ENCODE measurements around the gene FOXL1.

FOXL1 gene

DNA sequence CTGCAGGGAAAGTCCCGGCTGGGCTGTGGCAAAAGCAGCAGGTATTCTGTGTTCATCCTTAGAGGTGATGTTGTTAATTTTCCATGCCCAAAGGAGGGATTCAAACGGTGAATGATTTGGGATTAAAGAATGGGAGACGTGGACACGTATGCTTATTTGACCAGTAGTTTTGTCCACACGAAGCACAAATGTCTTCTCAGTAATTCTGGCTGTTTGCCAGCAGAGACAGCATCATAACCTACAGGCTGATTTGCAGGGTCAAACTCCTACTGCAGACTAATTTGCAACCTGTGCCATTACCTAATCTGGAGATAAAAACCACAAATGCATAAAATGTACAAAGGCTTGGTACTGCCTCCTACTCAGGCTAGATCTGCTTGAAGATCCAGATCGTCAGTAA, 37.5 kb upstream of the FOXL1 start:
- Histone ChIP-seq H3K4me2 (ENCODE audit: low read length) (no peak overlapping the region), H3K27ac (ENCODE audit: low read depth, low read length) (no peak overlapping the region), H3K9me3 (ENCODE audit: control insufficient read depth, insufficient read depth, low read length) (no peaks in the 10 kb centered on the region), H3K79me2 (ENCODE audit: control insufficient read depth, low read length) (no peaks in the 10 kb centered on the region), H3K4me1 (ENCODE audit: control insufficient read depth, low read length) (no peaks in the 10 kb centered on the region), H3F3A (ENCODE audit: control insufficient read depth, insufficient read depth) (no peaks in the 10 kb centered on the region), H3K9me2 (replicated peaks; ENCODE audit: control insufficient read depth, low read length) (no peaks in the 10 kb centered on the region), H3K36me3 (ENCODE audit: control insufficient read depth, low read length) (peaks cover 41% of the 10 kb centered on the region), H4K20me1 (ENCODE audit: control insufficient read depth, insufficient read depth, low read depth, low read length) (no peaks in the 10 kb centered on the region), H3K4me3 (ENCODE audit: low read length) (no peak overlapping the region), H3K27me3 (ENCODE audit: control insufficient read depth, low read length) (no peaks in the 10 kb centered on the region)
- no peak for TF ChIP-seq EZH2phosphoT487 (IDR thresholded peaks at IDR 0.05; ENCODE audit: borderline replicate concordance, low read length)
- TF ChIP-seq, protein P1, sequence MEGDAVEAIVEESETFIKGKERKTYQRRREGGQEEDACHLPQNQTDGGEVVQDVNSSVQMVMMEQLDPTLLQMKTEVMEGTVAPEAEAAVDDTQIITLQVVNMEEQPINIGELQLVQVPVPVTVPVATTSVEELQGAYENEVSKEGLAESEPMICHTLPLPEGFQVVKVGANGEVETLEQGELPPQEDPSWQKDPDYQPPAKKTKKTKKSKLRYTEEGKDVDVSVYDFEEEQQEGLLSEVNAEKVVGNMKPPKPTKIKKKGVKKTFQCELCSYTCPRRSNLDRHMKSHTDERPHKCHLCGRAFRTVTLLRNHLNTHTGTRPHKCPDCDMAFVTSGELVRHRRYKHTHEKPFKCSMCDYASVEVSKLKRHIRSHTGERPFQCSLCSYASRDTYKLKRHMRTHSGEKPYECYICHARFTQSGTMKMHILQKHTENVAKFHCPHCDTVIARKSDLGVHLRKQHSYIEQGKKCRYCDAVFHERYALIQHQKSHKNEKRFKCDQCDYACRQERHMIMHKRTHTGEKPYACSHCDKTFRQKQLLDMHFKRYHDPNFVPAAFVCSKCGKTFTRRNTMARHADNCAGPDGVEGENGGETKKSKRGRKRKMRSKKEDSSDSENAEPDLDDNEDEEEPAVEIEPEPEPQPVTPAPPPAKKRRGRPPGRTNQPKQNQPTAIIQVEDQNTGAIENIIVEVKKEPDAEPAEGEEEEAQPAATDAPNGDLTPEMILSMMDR (IDR thresholded peaks at IDR 0.05; ENCODE audit: low read depth, low read length, poor library complexity, severe bottlenecking) = no peak

DNA sequence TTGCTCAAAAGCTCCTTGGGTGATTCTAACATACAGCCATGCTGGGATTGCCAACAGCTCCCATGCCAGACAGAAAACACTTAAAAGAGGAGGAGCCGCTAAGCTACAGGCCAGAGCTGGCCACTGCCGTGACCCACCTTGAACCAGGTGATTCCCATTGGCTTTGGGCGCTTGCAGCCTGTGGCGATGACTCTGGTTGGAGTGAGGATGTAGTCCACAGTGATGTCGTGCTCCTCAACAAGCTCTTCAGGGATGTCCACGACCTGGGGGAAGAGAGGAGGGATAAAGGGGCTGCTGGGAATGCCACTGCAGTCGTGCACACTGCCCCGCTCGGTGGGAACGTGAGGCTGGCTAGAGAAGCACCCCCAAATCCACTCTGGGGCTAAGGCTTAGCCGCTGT, 36.8 kb upstream of the FOXL1 start:
- no peak overlapping the region for H3K4me3 ChIP-seq (ENCODE audit: low read length)
- H3K79me2 ChIP-seq (ENCODE audit: control insufficient read depth, low read length) = no peaks in the 10 kb centered on the region
- no peak overlapping the region for H3K27ac ChIP-seq (ENCODE audit: low read depth, low read length)
- H3K9me2 ChIP-seq (replicated peaks; ENCODE audit: control insufficient read depth, low read length) = no peaks in the 10 kb centered on the region
- TF ChIP-seq EZH2phosphoT487 (IDR thresholded peaks at IDR 0.05; ENCODE audit: borderline replicate concordance, low read length) = no peak
- TF ChIP-seq, protein P1 (IDR thresholded peaks at IDR 0.05; ENCODE audit: low read depth, low read length, poor library complexity, severe bottlenecking) = no peak
- H3K27me3 ChIP-seq (ENCODE audit: control insufficient read depth, low read length) = no peaks in the 10 kb centered on the region
- peaks cover 44% of the 10 kb centered on the region for H3K36me3 ChIP-seq (ENCODE audit: control insufficient read depth, low read length)
- H3K4me1 ChIP-seq (ENCODE audit: control insufficient read depth, low read length) = no peaks in the 10 kb centered on the region
- no peaks in the 10 kb centered on the region for H4K20me1 ChIP-seq (ENCODE audit: control insufficient read depth, insufficient read depth, low read depth, low read length)
- H3F3A ChIP-seq (ENCODE audit: control insufficient read depth, insufficient read depth) = no peaks in the 10 kb centered on the region
- no peaks in the 10 kb centered on the region for H3K9me3 ChIP-seq (ENCODE audit: control insufficient read depth, insufficient read depth, low read length)
- H3K4me2 ChIP-seq (ENCODE audit: low read length) = no peak overlapping the region

DNA sequence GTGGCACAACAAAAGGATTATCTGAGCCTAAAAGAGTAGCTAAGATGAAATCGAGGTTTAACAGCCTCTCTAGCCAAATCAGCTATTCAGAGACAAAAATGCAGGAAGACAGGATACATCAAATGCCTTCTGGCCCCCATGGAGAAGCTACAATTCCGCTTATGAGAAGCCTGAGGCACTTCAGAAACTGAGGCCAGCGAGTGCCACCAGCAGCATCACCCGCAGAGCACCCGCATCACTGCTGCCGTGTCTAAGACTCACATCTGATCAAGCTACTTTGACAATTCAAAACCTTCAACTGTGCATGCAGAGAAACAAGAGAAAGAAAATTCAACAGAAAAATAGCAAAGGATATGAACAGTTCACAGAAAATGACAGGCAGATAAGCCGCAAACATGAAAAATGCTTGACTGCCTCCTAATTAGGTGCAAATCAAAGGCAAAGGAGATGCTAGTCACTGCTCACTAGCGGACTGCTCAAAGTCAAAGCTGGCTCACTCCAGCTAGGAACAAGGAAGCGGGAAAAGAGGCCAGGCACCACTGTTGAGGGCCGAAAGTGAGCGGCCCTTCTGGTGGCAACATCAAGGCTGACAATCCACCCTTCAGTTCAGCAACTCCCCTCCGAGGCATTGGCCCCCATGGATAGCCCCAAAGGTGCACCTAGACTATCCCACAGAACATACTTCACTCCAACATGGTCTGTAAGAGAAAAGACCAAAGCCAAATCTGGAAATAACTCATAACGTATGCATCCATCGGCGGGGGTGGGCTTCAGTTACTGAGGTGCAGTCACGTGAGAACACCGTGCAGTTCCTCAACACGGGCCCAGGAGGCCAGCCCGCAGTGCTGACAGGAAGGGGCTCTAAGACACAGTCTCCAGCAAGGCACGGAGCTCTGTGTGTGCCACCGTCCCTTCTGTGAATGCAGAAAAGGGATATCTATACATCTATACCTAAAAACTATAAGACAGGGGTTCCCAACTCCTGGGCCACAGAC, 35.3 kb upstream of the FOXL1 start:
- no peaks in the 10 kb centered on the region for H3K27me3 ChIP-seq (ENCODE audit: control insufficient read depth, low read length)
- H3K4me1 ChIP-seq (ENCODE audit: control insufficient read depth, low read length) = no peaks in the 10 kb centered on the region
- peaks cover 45% of the 10 kb centered on the region for H3K36me3 ChIP-seq (ENCODE audit: control insufficient read depth, low read length)
- TF ChIP-seq, protein P1 (IDR thresholded peaks at IDR 0.05; ENCODE audit: low read depth, low read length, poor library complexity, severe bottlenecking) = no peak
- no peak for TF ChIP-seq EZH2phosphoT487 (IDR thresholded peaks at IDR 0.05; ENCODE audit: borderline replicate concordance, low read length)
- H3K9me3 ChIP-seq (ENCODE audit: control insufficient read depth, insufficient read depth, low read length) = no peaks in the 10 kb centered on the region
- H4K20me1 ChIP-seq (ENCODE audit: control insufficient read depth, insufficient read depth, low read depth, low read length) = no peaks in the 10 kb centered on the region
- no peak overlapping the region for H3K4me2 ChIP-seq (ENCODE audit: low read length)
- H3F3A ChIP-seq (ENCODE audit: control insufficient read depth, insufficient read depth) = no peaks in the 10 kb centered on the region
- no peaks in the 10 kb centered on the region for H3K79me2 ChIP-seq (ENCODE audit: control insufficient read depth, low read length)
- no peak overlapping the region for H3K27ac ChIP-seq (ENCODE audit: low read depth, low read length)
- H3K9me2 ChIP-seq (replicated peaks; ENCODE audit: control insufficient read depth, low read length) = no peaks in the 10 kb centered on the region
- H3K4me3 ChIP-seq (ENCODE audit: low read length) = no peak overlapping the region
